ENCODE results near the gene TOX4.

The TOX4 gene

DNA sequence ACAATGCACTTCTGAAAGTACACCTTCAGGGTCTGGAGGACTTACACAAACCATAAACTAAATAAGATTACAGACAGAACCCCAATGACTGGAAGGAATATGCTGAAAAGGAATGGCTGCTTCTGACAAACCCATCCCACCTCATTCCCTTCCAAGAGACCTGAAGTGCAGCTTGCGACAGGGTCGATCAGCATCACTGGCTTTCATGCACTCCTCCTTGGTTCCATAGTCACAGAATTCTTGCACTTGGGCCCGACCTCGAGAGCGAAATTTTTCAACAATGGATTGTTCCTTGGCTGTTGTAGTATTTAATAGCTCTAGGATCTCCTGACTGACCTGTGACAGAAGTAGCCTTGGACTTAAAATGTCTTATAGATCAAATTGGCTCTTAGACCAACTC lies 24.6 kb downstream of the TOX4 start:
- H3K27ac ChIP-seq (ENCODE audit: low read depth in 2 of 2, low read length in 2 of 2): no peak overlapping the region
- H3K36me3 ChIP-seq (ENCODE audit: control insufficient read depth in 2 of 2, insufficient read depth in 2 of 2, low read length in 2 of 2): peaks cover 54 to 69% of the 10 kb centered on the region in 2 donors
- H3K4me1 ChIP-seq (ENCODE audit: control insufficient read depth in 2 of 2, insufficient read depth in 2 of 2, low read length in 2 of 2): no peaks in the 10 kb centered on the region
- no peak overlapping the region for H3K9ac ChIP-seq (ENCODE audit: low read depth in 1 of 2, low read length in 2 of 2)
- H3K27me3 ChIP-seq (ENCODE audit: control insufficient read depth in 2 of 2, insufficient read depth in 2 of 2, low read length in 2 of 2): no peaks in the 10 kb centered on the region
- no peaks in the 10 kb centered on the region for H3K9me3 ChIP-seq (ENCODE audit: control insufficient read depth in 2 of 2, low read length in 2 of 2)
- H3K4me3 ChIP-seq (ENCODE audit: low read length in 2 of 2): no peak overlapping the region

- Histone ChIP-seq H3K9me3 (ENCODE audit: control insufficient read depth in 2 of 2, low read length in 2 of 2) (no peaks in the 10 kb centered on the region), H3K4me1 (ENCODE audit: control insufficient read depth in 2 of 2, insufficient read depth in 2 of 2, low read length in 2 of 2) (no peaks in the 10 kb centered on the region), H3K4me3 (ENCODE audit: low read length in 2 of 2) (no peak overlapping the region), H3K27ac (ENCODE audit: low read depth in 2 of 2, low read length in 2 of 2) (no peak overlapping the region), H3K9ac (ENCODE audit: low read depth in 1 of 2, low read length in 2 of 2) (no peak overlapping the region), H3K36me3 (ENCODE audit: control insufficient read depth in 2 of 2, insufficient read depth in 2 of 2, low read length in 2 of 2) (peaks cover 36 to 51% of the 10 kb centered on the region in 2 donors), H3K27me3 (ENCODE audit: control insufficient read depth in 2 of 2, insufficient read depth in 2 of 2, low read length in 2 of 2) (no peaks in the 10 kb centered on the region)
These were observed 26.4 kb downstream of the TOX4 start for GRCh38 chr14:21503376-21503775.

GRCh38 chr14:21505012-21505553 lies 28.1 kb downstream of the TOX4 start:
- Histone ChIP-seq H3K9ac (ENCODE audit: low read depth in 1 of 2, low read length in 2 of 2) (no peak overlapping the region), H3K27ac (ENCODE audit: low read depth in 2 of 2, low read length in 2 of 2) (no peak overlapping the region), H3K4me1 (ENCODE audit: control insufficient read depth in 2 of 2, insufficient read depth in 2 of 2, low read length in 2 of 2) (peaks cover 6 to 7% of the 10 kb centered on the region in 2 donors), H3K36me3 (ENCODE audit: control insufficient read depth in 2 of 2, insufficient read depth in 2 of 2, low read length in 2 of 2) (peaks cover 22 to 36% of the 10 kb centered on the region in 2 donors), H3K4me3 (ENCODE audit: low read length in 2 of 2) (no peak overlapping the region), H3K27me3 (ENCODE audit: control insufficient read depth in 2 of 2, insufficient read depth in 2 of 2, low read length in 2 of 2) (no peaks in the 10 kb centered on the region), H3K9me3 (ENCODE audit: control insufficient read depth in 2 of 2, low read length in 2 of 2) (no peaks in the 10 kb centered on the region)

- Histone ChIP-seq H3K9me3 (ENCODE audit: control insufficient read depth in 2 of 2, low read length in 2 of 2) (no peaks in the 10 kb centered on the region), H3K27me3 (ENCODE audit: control insufficient read depth in 2 of 2, insufficient read depth in 2 of 2, low read length in 2 of 2) (no peaks in the 10 kb centered on the region), H3K4me1 (ENCODE audit: control insufficient read depth in 2 of 2, insufficient read depth in 2 of 2, low read length in 2 of 2) (peaks cover 9 to 10% of the 10 kb centered on the region in 2 donors), H3K36me3 (ENCODE audit: control insufficient read depth in 2 of 2, insufficient read depth in 2 of 2, low read length in 2 of 2) (peaks cover 11 to 22% of the 10 kb centered on the region in 2 donors), H3K4me3 (ENCODE audit: low read length in 2 of 2) (no peak overlapping the region), H3K9ac (ENCODE audit: low read depth in 1 of 2, low read length in 2 of 2) (no peak overlapping the region), H3K27ac (ENCODE audit: low read depth in 2 of 2, low read length in 2 of 2) (no peak overlapping the region)
These were observed 29.6 kb downstream of the TOX4 start for GRCh38 chr14:21506557-21506956.

DNA sequence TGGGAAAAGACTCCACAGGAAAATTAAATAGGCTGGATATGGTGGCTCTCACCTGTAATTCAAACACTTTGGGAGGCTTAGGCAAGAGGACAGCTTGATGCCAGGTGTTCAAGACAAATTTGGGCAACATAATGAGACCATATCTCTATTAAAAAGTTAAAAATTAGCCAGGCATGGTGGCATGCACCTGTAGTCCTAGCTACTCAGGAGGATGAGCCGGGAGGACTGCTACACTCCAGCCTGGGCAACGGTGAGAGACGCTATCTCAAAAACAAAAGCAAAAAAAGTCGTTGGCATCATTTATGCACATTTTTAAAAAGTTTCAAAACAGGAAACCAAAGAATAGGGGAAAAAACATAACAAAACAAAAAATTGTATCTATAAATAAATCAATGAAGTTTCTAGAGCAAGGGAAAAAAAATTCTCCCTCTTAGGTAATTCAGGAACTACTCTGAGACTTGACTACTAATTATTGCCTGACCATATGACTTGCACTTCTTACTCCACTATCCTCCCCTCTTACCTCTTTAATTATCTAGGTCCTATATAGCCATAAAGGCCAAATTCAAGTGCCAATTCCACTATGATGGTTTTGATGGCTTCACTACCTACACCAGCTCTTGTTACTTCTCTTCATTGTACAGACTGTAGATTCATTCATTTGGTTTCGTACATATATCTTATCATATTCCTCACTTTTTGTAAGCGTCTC lies 32.6 kb downstream of the TOX4 start:
- peak overlapping the region in 1 of 2 donors; percentile 30 for H3K9ac ChIP-seq (ENCODE audit: low read depth in 1 of 2, low read length in 2 of 2)
- no peak overlapping the region for H3K27ac ChIP-seq (ENCODE audit: low read depth in 2 of 2, low read length in 2 of 2)
- H3K9me3 ChIP-seq (ENCODE audit: control insufficient read depth in 2 of 2, low read length in 2 of 2): no peaks in the 10 kb centered on the region
- peak overlapping the region; percentile 94 to 98 for H3K4me3 ChIP-seq (ENCODE audit: low read length in 2 of 2)
- H3K36me3 ChIP-seq (ENCODE audit: control insufficient read depth in 2 of 2, insufficient read depth in 2 of 2, low read length in 2 of 2): no peaks in the 10 kb centered on the region
- peaks cover 9 to 10% of the 10 kb centered on the region in 2 donors for H3K4me1 ChIP-seq (ENCODE audit: control insufficient read depth in 2 of 2, insufficient read depth in 2 of 2, low read length in 2 of 2)
- no peaks in the 10 kb centered on the region for H3K27me3 ChIP-seq (ENCODE audit: control insufficient read depth in 2 of 2, insufficient read depth in 2 of 2, low read length in 2 of 2)

- no peaks in the 10 kb centered on the region for H3K27me3 ChIP-seq (ENCODE audit: control insufficient read depth in 2 of 2, insufficient read depth in 2 of 2, low read length in 2 of 2)
- H3K36me3 ChIP-seq (ENCODE audit: control insufficient read depth in 2 of 2, insufficient read depth in 2 of 2, low read length in 2 of 2): no peaks in the 10 kb centered on the region
- H3K4me3 ChIP-seq (ENCODE audit: low read length in 2 of 2): peak within 1 kb of the TSS; percentile 94 to 98
- peak within 1 kb of the TSS; percentile 70 to 80 for H3K27ac ChIP-seq (ENCODE audit: low read depth in 2 of 2, low read length in 2 of 2)
- H3K4me1 ChIP-seq (ENCODE audit: control insufficient read depth in 2 of 2, insufficient read depth in 2 of 2, low read length in 2 of 2): peaks cover 9 to 10% of the 10 kb centered on the region in 2 donors
- peak within 1 kb of the TSS; percentile 72 to 94 for H3K9ac ChIP-seq (ENCODE audit: low read depth in 1 of 2, low read length in 2 of 2)
- no peaks in the 10 kb centered on the region for H3K9me3 ChIP-seq (ENCODE audit: control insufficient read depth in 2 of 2, low read length in 2 of 2)
These were observed 34.0 kb downstream of the TOX4 start, which contains the start of gene METTL3 for GRCh38 chr14:21510735-21511657. Gene METTL3 (minus strand): TSS chr14:21511340. CDS start chr14:21511223, 117 bp downstream.

DNA sequence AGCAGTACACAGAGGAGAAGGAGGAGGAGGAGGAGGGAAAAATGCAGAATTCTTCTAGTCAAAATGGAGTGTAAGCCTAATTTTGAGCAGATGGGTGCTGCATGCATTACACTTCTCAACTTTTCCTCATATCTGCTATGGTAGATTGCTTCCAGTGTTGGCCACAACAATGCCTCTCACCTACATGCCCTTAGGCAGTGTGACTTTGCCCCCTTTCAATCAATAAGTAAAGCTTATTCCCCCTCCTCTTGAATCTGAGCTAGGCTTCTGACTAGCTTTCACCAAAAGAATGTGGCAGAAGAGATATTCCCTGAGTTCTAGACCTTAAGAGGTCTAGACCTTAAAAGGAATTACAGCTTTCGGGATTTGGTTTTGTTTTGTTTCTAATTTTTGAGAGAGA lies 37.3 kb downstream of the TOX4 start:
- H3K4me1 ChIP-seq (ENCODE audit: control insufficient read depth in 2 of 2, insufficient read depth in 2 of 2, low read length in 2 of 2): peaks cover 7 to 10% of the 10 kb centered on the region in 2 donors
- H3K27ac ChIP-seq (ENCODE audit: low read depth in 2 of 2, low read length in 2 of 2): no peak overlapping the region
- H3K27me3 ChIP-seq (ENCODE audit: control insufficient read depth in 2 of 2, insufficient read depth in 2 of 2, low read length in 2 of 2): peaks cover 0 to 2% of the 10 kb centered on the region in 2 donors
- no peaks in the 10 kb centered on the region for H3K36me3 ChIP-seq (ENCODE audit: control insufficient read depth in 2 of 2, insufficient read depth in 2 of 2, low read length in 2 of 2)
- H3K9ac ChIP-seq (ENCODE audit: low read depth in 1 of 2, low read length in 2 of 2): no peak overlapping the region
- H3K9me3 ChIP-seq (ENCODE audit: control insufficient read depth in 2 of 2, low read length in 2 of 2): no peaks in the 10 kb centered on the region
- H3K4me3 ChIP-seq (ENCODE audit: low read length in 2 of 2): no peak overlapping the region

- H3K4me3 ChIP-seq (ENCODE audit: low read length in 2 of 2): no peak overlapping the region
- H3K36me3 ChIP-seq (ENCODE audit: control insufficient read depth in 2 of 2, insufficient read depth in 2 of 2, low read length in 2 of 2): no peaks in the 10 kb centered on the region
- H3K9me3 ChIP-seq (ENCODE audit: control insufficient read depth in 2 of 2, low read length in 2 of 2): no peaks in the 10 kb centered on the region
- H3K9ac ChIP-seq (ENCODE audit: low read depth in 1 of 2, low read length in 2 of 2): no peak overlapping the region
- H3K4me1 ChIP-seq (ENCODE audit: control insufficient read depth in 2 of 2, insufficient read depth in 2 of 2, low read length in 2 of 2): no peaks in the 10 kb centered on the region
- peaks cover 0 to 2% of the 10 kb centered on the region in 2 donors for H3K27me3 ChIP-seq (ENCODE audit: control insufficient read depth in 2 of 2, insufficient read depth in 2 of 2, low read length in 2 of 2)
- no peak overlapping the region for H3K27ac ChIP-seq (ENCODE audit: low read depth in 2 of 2, low read length in 2 of 2)
These were observed 41.7 kb downstream of the TOX4 start for GRCh38 chr14:21518725-21519124.

DNA sequence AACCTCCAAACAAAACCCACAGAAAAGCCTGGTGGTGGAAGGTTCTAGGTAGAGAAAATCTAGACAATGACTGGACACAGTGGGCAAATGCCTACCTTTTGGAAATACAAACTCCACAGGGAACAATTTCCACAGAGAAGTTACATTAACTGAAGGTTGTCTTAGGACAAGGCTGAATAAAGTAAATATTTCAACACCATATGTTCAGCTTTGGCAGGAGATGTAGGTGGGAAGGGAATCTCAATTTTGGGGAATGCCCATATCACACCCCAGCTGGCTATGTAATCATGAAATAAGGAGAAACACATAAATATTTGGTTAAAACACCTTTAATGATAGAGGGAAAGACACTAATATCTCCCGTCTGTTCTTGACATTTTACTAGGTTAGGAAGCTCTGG lies 43.8 kb downstream of the TOX4 start:
- H3K4me3 ChIP-seq (ENCODE audit: low read length in 2 of 2): no peak overlapping the region
- no peaks in the 10 kb centered on the region for H3K36me3 ChIP-seq (ENCODE audit: control insufficient read depth in 2 of 2, insufficient read depth in 2 of 2, low read length in 2 of 2)
- peaks cover 0 to 2% of the 10 kb centered on the region in 2 donors for H3K27me3 ChIP-seq (ENCODE audit: control insufficient read depth in 2 of 2, insufficient read depth in 2 of 2, low read length in 2 of 2)
- H3K4me1 ChIP-seq (ENCODE audit: control insufficient read depth in 2 of 2, insufficient read depth in 2 of 2, low read length in 2 of 2): no peaks in the 10 kb centered on the region
- H3K9me3 ChIP-seq (ENCODE audit: control insufficient read depth in 2 of 2, low read length in 2 of 2): no peaks in the 10 kb centered on the region
- H3K27ac ChIP-seq (ENCODE audit: low read depth in 2 of 2, low read length in 2 of 2): no peak overlapping the region
- no peak overlapping the region for H3K9ac ChIP-seq (ENCODE audit: low read depth in 1 of 2, low read length in 2 of 2)

DNA sequence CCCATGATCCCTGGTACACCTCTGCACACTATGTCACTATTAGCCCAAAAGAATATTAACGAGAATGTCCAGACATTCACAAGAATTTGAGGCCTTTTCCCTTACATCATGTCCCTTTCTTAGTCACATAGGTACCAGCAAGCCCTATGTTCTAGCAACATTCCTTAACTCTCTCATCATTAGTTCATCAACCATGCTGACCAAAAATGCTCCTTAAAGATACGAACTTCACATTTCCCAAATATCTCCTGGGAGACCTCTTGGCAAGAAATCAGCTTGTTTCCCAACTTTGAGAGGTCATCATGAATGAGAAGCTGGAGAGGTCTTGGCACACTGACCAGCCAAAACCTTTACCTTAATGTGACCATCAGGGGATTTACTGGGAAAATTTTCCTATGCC lies 44.5 kb downstream of the TOX4 start:
- no peak overlapping the region for H3K9ac ChIP-seq (ENCODE audit: low read depth in 1 of 2, low read length in 2 of 2)

More for the DNA sequence above, 44.5 kb downstream of the TOX4 start:
- H3K36me3 ChIP-seq (ENCODE audit: control insufficient read depth in 2 of 2, insufficient read depth in 2 of 2, low read length in 2 of 2): no peaks in the 10 kb centered on the region
- no peak overlapping the region for H3K27ac ChIP-seq (ENCODE audit: low read depth in 2 of 2, low read length in 2 of 2)
- no peaks in the 10 kb centered on the region for H3K27me3 ChIP-seq (ENCODE audit: control insufficient read depth in 2 of 2, insufficient read depth in 2 of 2, low read length in 2 of 2)
- no peaks in the 10 kb centered on the region for H3K4me1 ChIP-seq (ENCODE audit: control insufficient read depth in 2 of 2, insufficient read depth in 2 of 2, low read length in 2 of 2)
- no peak overlapping the region for H3K4me3 ChIP-seq (ENCODE audit: low read length in 2 of 2)
- H3K9me3 ChIP-seq (ENCODE audit: control insufficient read depth in 2 of 2, low read length in 2 of 2): no peaks in the 10 kb centered on the region
